Measurements from ENCODE around the gene TTC32. TPM values are rescaled to one million over a fixed set of nuclear protein-coding genes. Genes with fewer than 3 reads are reported as not detected.

Gene TTC32
- total and polyA plus RNA-seq, 2 of the 4 experiments (the other 2 are of a cell fraction) = 1.1 to 3.9 TPM

GRCh38 chr2:19871836-19872235, 29.9 kb downstream of the TTC32 start:
- no peak overlapping the region for H3K14ac ChIP-seq (replicated peaks; ENCODE audit: low read depth, low read length)
- peaks cover 9% of the 10 kb centered on the region; the same call in 1 of the 2 replicates for H3K4me1 ChIP-seq (ENCODE audit: control insufficient read depth, insufficient read depth, low read length)
- H4K5ac ChIP-seq (ENCODE audit: low read depth, low read length) = no peak overlapping the region
- no peak overlapping the region for H3K27ac ChIP-seq (ENCODE audit: insufficient read depth, low read length)
- no peak overlapping the region for H3K4me2 ChIP-seq (ENCODE audit: low read depth, low read length)
- no peak overlapping the region for H4K8ac ChIP-seq (ENCODE audit: low read depth in 2 of 2, low read length in 2 of 2)
- ATAC-seq (ENCODE audit: low read depth) (no peak), DNase-seq (no peak)
- H2AK5ac ChIP-seq (ENCODE audit: low read depth, low read length) = no peak overlapping the region
- POLR2A ChIA-PET (ENCODE audit: unreplicated experiment) = no interaction called here
- BruUV-seq (replicated peaks) = no TSS peak
- dilution Hi-C loops (cut with HindIII; ENCODE audit: low sequenced_read_pairs, unreplicated experiment) = no loop called here
- H3K56ac ChIP-seq (ENCODE audit: extremely low read depth, insufficient read depth, low read length) = no peak overlapping the region
- H2BK120ac ChIP-seq (ENCODE audit: low read depth, low read length) = no peak overlapping the region
- H2AK9ac ChIP-seq (replicated peaks; ENCODE audit: low read depth, low read length, poor library complexity) = no peak overlapping the region
- H3K4ac ChIP-seq (ENCODE audit: low read depth, low read length) = no peak overlapping the region
- H4K91ac ChIP-seq (ENCODE audit: insufficient read depth, low read depth, low read length) = no peak overlapping the region
- no peak overlapping the region for H3K18ac ChIP-seq (ENCODE audit: low read depth, low read length)
- H2BK15ac ChIP-seq (ENCODE audit: low read depth, low read length) = no peak overlapping the region
- TF ChIP-seq ELK1 (IDR thresholded peaks at IDR 0.05; ENCODE audit: borderline replicate concordance, low read depth, low read length) = no peak
- no peak for TF ChIP-seq CEBPB (IDR thresholded peaks at IDR 0.05; ENCODE audit: low read depth, low read length)
- TF ChIP-seq RFX5 (IDR thresholded peaks at IDR 0.05; ENCODE audit: low read depth, low read length) = no peak
- TF ChIP-seq, protein P1, sequence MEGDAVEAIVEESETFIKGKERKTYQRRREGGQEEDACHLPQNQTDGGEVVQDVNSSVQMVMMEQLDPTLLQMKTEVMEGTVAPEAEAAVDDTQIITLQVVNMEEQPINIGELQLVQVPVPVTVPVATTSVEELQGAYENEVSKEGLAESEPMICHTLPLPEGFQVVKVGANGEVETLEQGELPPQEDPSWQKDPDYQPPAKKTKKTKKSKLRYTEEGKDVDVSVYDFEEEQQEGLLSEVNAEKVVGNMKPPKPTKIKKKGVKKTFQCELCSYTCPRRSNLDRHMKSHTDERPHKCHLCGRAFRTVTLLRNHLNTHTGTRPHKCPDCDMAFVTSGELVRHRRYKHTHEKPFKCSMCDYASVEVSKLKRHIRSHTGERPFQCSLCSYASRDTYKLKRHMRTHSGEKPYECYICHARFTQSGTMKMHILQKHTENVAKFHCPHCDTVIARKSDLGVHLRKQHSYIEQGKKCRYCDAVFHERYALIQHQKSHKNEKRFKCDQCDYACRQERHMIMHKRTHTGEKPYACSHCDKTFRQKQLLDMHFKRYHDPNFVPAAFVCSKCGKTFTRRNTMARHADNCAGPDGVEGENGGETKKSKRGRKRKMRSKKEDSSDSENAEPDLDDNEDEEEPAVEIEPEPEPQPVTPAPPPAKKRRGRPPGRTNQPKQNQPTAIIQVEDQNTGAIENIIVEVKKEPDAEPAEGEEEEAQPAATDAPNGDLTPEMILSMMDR (conservative IDR thresholded peaks at IDR 0.05; ENCODE audit: low read depth, low read length) = no peak
- TF ChIP-seq MAFK (IDR thresholded peaks at IDR 0.05; ENCODE audit: low read depth, low read length) = no peak
- TF ChIP-seq MAZ (IDR thresholded peaks at IDR 0.05; ENCODE audit: borderline replicate concordance, low read depth, low read length) = no peak
- TF ChIP-seq RAD21 (IDR thresholded peaks at IDR 0.05; ENCODE audit: low read length) = no peak
- TF ChIP-seq CHD1 (IDR thresholded peaks at IDR 0.05; ENCODE audit: low read depth, low read length) = no peak
- TF ChIP-seq FOS (IDR thresholded peaks at IDR 0.05; ENCODE audit: low read depth, low read length) = no peak
- no peak for TF ChIP-seq BHLHE40 (IDR thresholded peaks at IDR 0.05; ENCODE audit: low read depth, low read length)
- TF ChIP-seq USF2 (IDR thresholded peaks at IDR 0.05; ENCODE audit: low read depth, low read length) = no peak
- TF ChIP-seq MXI1 (IDR thresholded peaks at IDR 0.05; ENCODE audit: borderline replicate concordance, low read depth, low read length) = no peak
- TF ChIP-seq RCOR1 (IDR thresholded peaks at IDR 0.05; ENCODE audit: insufficient replicate concordance, low read length) = no peak
- TF ChIP-seq SMC3 (IDR thresholded peaks at IDR 0.05; ENCODE audit: low read depth, low read length) = no peak
- TF ChIP-seq POLR2A (IDR thresholded peaks at IDR 0.05; ENCODE audit: low read depth, low read length) = no peak
- no peak for TF ChIP-seq NFE2L2 (IDR thresholded peaks at IDR 0.05; ENCODE audit: low read depth, low read length)
- peaks cover 38% of the 10 kb centered on the region for H3K27me3 ChIP-seq (ENCODE audit: control insufficient read depth, insufficient read depth, low read length)
- H3K9ac ChIP-seq (ENCODE audit: low read depth, low read length) = no peak overlapping the region
- H3K23ac ChIP-seq (ENCODE audit: low read depth, low read length) = no peak overlapping the region
- WGBS, 2 experiments (ENCODE audit: extremely low coverage in 2 of 2, insufficient read length in 1 of 2) = 80% methylated on average over 2 of the region's 2 CpGs; no CpG with 5 or more reads in 1 of the 2 experiments
- no peak overlapping the region for H2BK20ac ChIP-seq (ENCODE audit: low read depth, low read length)
- peaks cover 7% of the 10 kb centered on the region for H3K9me1 ChIP-seq (ENCODE audit: insufficient read depth, low read length)
- H4K20me1 ChIP-seq (ENCODE audit: insufficient read depth, low read length) = peaks cover 3% of the 10 kb centered on the region
- H3K79me1 ChIP-seq (ENCODE audit: low read depth in 1 of 2, low read length in 2 of 2) = no peaks in the 10 kb centered on the region
- no peaks in the 10 kb centered on the region for H3K36me3 ChIP-seq (ENCODE audit: control insufficient read depth, insufficient read depth, low read length)
- H3K9me3 ChIP-seq (ENCODE audit: control insufficient read depth, insufficient read depth, low read length) = no peaks in the 10 kb centered on the region
- intact Hi-C loops (cut with micrococcal nuclease) = no loop called here
- H3K4me3 ChIP-seq (ENCODE audit: insufficient read depth, low read depth, low read length) = no peak overlapping the region
- no peak overlapping the region for H2BK5ac ChIP-seq (ENCODE audit: low read depth, low read length, poor library complexity, severe bottlenecking)
- CTCF ChIA-PET = no interaction called here
- in situ Hi-C loops (cut with MboI; ENCODE audit: low sequenced_read_pairs) = loop anchor here (5.0 kb wide), 1 partner anchor 1350 kb away; no protein-coding TSS in a partner anchor
- H2AFZ ChIP-seq (replicated peaks; ENCODE audit: low read length, poor library complexity) = no peak overlapping the region

Measured in IMR-90 (cell line).